Measurements from ENCODE around the gene STX10. TPM values are rescaled to one million over a fixed set of nuclear protein-coding genes. Genes with fewer than 3 reads are reported as not detected.
A peak's percentile ranks its signal among the peaks of the same experiment; 100 is the strongest.

STX10 gene
- total RNA-seq, 1 experiment from 2014 or later, result 63.3 TPM

DNA sequence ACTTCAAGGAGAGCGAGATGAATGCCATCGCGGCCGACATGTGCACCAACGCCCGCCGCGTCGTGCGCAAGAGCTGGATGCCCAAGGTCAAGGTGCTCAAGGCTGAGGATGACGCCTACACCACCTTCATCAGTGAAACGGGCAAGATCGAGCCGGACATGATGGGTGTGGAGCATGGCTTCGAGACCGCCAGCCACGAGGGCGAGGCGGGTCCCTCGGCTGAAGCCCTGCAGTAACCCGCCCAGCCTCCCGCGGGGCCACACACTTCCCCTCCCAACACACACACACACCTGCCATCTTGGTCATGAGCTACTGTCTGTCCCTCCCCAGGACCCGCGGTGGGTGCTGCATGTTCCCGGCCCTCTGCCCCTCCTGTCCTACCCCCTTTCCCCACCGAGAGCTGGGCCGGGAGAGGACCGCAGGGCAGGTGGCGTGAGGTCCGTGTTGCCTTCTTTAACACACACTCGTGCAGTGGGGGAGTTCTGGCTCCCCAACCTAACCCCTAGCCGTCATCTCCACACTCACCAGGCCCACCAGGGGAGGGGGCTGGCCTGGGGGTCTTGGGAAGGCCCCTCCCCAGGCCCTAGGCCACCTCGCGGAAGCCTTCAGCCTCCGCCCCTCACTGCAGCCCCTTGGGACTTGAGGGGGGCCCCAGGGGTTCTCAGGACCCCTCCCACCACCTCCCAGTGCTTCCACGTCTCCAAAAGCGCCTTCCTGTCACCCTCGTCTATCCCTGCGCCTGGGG, 11.8 kb downstream of the STX10 start:
- no peak overlapping the region for H3K4me3 ChIP-seq (ENCODE audit: low read depth, low read length, poor library complexity, severe bottlenecking)
- POLR2A ChIA-PET (ENCODE audit: low non-redundant PET), result no interaction called here
- no TSS peak for BruUV-seq (replicated peaks)
- H3K4me1 ChIP-seq (ENCODE audit: insufficient read depth, low read length, poor library complexity, severe bottlenecking), result no peaks in the 10 kb centered on the region
- H3K27me3 ChIP-seq (replicated peaks; ENCODE audit: insufficient read depth, low read depth, low read length, poor library complexity), result no peaks in the 10 kb centered on the region
- TF ChIP-seq EZH2 (IDR thresholded peaks at IDR 0.05; ENCODE audit: borderline replicate concordance, low read depth, low read length, poor library complexity, severe bottlenecking), result no peak
- TF ChIP-seq, protein P1, sequence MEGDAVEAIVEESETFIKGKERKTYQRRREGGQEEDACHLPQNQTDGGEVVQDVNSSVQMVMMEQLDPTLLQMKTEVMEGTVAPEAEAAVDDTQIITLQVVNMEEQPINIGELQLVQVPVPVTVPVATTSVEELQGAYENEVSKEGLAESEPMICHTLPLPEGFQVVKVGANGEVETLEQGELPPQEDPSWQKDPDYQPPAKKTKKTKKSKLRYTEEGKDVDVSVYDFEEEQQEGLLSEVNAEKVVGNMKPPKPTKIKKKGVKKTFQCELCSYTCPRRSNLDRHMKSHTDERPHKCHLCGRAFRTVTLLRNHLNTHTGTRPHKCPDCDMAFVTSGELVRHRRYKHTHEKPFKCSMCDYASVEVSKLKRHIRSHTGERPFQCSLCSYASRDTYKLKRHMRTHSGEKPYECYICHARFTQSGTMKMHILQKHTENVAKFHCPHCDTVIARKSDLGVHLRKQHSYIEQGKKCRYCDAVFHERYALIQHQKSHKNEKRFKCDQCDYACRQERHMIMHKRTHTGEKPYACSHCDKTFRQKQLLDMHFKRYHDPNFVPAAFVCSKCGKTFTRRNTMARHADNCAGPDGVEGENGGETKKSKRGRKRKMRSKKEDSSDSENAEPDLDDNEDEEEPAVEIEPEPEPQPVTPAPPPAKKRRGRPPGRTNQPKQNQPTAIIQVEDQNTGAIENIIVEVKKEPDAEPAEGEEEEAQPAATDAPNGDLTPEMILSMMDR (conservative IDR thresholded peaks at IDR 0.05; ENCODE audit: low read depth, low read length), result no peak
- CTCF ChIA-PET, result no interaction called here
- H3K36me3 ChIP-seq (ENCODE audit: insufficient read depth, low read length, poor library complexity, severe bottlenecking), result peaks cover 49% of the 10 kb centered on the region
- intact Hi-C loops (cut with micrococcal nuclease; ENCODE audit: unreplicated experiment), result no loop called here
- no peaks in the 10 kb centered on the region for H3K9me3 ChIP-seq (ENCODE audit: low read depth, low read length, poor library complexity, severe bottlenecking)
- no peak for DNase-seq (ENCODE audit: low spot score)
- peak overlapping the region; percentile 57 for H3K27ac ChIP-seq (ENCODE audit: low read depth, low read length, poor library complexity, severe bottlenecking)

DNA sequence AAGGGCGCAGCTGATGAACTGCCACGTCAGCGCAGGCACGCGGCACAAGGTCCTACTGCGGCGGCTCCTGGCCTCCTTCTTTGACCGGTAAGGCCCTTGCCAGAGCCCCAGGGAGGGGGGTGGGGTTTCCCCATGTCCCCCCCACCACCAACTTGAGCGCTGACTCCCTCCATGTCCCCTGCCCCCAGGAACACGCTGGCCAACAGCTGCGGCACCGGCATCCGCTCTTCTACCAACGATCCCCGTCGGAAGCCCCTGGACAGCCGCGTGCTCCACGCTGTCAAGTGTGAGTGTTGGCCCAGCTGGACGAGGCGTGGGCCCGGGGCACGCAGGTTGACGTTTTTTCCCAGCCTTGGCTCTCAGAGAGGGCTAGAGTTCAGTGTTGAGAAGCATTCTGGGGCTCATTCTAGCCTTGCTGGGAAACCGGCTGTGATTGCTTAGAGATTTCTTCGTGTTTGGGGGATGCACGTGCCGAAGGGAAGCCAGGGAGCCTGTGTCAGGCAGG, 12.8 kb downstream of the STX10 start:
- intact Hi-C loops (cut with micrococcal nuclease; ENCODE audit: unreplicated experiment), result no loop called here
- no peaks in the 10 kb centered on the region for H3K4me1 ChIP-seq (ENCODE audit: insufficient read depth, low read length, poor library complexity, severe bottlenecking)
- DNase-seq (ENCODE audit: low spot score), result no peak
- CTCF ChIA-PET, result no interaction called here
- no peaks in the 10 kb centered on the region for H3K27me3 ChIP-seq (replicated peaks; ENCODE audit: insufficient read depth, low read depth, low read length, poor library complexity)
- no peak overlapping the region for H3K27ac ChIP-seq (ENCODE audit: low read depth, low read length, poor library complexity, severe bottlenecking)
- no TSS peak for BruUV-seq (replicated peaks)
- POLR2A ChIA-PET (ENCODE audit: low non-redundant PET), result interaction anchor here (0.6 kb wide), 1 partner anchor 127 kb away, joined by 3 read pairs; no protein-coding TSS in a partner anchor
- peaks cover 49% of the 10 kb centered on the region for H3K36me3 ChIP-seq (ENCODE audit: insufficient read depth, low read length, poor library complexity, severe bottlenecking)
- no peak for TF ChIP-seq EZH2 (IDR thresholded peaks at IDR 0.05; ENCODE audit: borderline replicate concordance, low read depth, low read length, poor library complexity, severe bottlenecking)
- TF ChIP-seq, protein P1 (conservative IDR thresholded peaks at IDR 0.05; ENCODE audit: low read depth, low read length), result no peak
- H3K9me3 ChIP-seq (ENCODE audit: low read depth, low read length, poor library complexity, severe bottlenecking), result no peaks in the 10 kb centered on the region
- H3K4me3 ChIP-seq (ENCODE audit: low read depth, low read length, poor library complexity, severe bottlenecking), result no peak overlapping the region

DNA sequence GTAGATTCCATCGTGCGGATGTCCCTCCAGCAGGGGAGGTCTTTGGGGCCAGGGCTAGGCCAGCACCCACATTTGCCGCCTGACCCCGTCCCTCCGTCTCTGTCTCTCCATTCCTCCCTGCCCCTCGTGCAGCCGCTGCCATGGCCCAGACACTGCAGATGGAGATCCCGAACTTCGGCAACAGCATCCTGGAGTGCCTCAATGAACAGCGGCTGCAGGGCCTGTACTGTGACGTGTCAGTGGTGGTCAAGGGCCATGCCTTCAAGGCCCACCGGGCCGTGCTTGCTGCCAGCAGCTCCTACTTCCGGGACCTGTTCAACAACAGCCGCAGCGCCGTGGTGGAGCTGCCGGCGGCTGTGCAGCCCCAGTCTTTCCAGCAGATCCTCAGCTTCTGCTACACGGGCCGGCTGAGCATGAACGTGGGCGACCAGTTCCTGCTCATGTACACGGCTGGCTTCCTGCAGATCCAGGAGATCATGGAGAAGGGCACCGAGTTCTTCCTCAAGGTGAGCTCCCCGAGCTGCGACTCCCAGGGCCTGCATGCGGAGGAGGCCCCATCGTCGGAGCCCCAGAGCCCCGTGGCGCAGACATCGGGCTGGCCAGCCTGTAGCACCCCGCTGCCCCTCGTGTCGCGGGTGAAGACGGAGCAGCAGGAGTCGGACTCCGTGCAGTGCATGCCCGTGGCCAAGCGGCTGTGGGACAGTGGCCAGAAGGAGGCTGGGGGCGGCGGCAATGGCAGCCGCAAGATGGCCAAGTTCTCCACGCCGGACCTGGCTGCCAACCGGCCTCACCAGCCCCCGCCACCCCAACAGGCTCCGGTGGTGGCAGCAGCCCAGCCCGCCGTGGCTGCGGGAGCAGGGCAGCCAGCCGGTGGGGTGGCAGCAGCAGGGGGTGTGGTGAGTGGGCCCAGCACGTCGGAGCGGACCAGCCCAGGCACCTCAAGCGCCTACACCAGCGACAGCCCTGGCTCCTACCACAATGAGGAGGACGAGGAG, 14.8 kb downstream of the STX10 start:
- intact Hi-C loops (cut with micrococcal nuclease; ENCODE audit: unreplicated experiment), result no loop called here
- no peak for DNase-seq (ENCODE audit: low spot score)
- POLR2A ChIA-PET (ENCODE audit: low non-redundant PET), result interaction anchor here (0.6 kb wide), 1 partner anchor 236 kb away, joined by 3 read pairs; no protein-coding TSS in a partner anchor
- BruUV-seq (replicated peaks), result no TSS peak
- Histone ChIP-seq H3K27me3 (replicated peaks; ENCODE audit: insufficient read depth, low read depth, low read length, poor library complexity) (no peaks in the 10 kb centered on the region), H3K4me3 (ENCODE audit: low read depth, low read length, poor library complexity, severe bottlenecking) (no peak overlapping the region), H3K27ac (ENCODE audit: low read depth, low read length, poor library complexity, severe bottlenecking) (no peak overlapping the region), H3K4me1 (ENCODE audit: insufficient read depth, low read length, poor library complexity, severe bottlenecking) (no peaks in the 10 kb centered on the region), H3K36me3 (ENCODE audit: insufficient read depth, low read length, poor library complexity, severe bottlenecking) (peaks cover 49% of the 10 kb centered on the region), H3K9me3 (ENCODE audit: low read depth, low read length, poor library complexity, severe bottlenecking) (no peaks in the 10 kb centered on the region)
- CTCF ChIA-PET, result interaction anchor here (0.5 kb wide), 1 partner anchor 11 kb away, joined by 4 read pairs; no protein-coding TSS in a partner anchor
- TF ChIP-seq EZH2 (IDR thresholded peaks at IDR 0.05; ENCODE audit: borderline replicate concordance, low read depth, low read length, poor library complexity, severe bottlenecking), result no peak

All from A673 (cell line).